NCI-H1092 treated with DMSO at 0.1 percent for 48 hours (cell line): ENCODE results near the gene RAB5B.

Experiments used
- DNase-seq: peaks from one replicate; lab custom pipeline; 2025; lab: John Stamatoyannopoulos, UW

Gene RAB5B

DNA sequence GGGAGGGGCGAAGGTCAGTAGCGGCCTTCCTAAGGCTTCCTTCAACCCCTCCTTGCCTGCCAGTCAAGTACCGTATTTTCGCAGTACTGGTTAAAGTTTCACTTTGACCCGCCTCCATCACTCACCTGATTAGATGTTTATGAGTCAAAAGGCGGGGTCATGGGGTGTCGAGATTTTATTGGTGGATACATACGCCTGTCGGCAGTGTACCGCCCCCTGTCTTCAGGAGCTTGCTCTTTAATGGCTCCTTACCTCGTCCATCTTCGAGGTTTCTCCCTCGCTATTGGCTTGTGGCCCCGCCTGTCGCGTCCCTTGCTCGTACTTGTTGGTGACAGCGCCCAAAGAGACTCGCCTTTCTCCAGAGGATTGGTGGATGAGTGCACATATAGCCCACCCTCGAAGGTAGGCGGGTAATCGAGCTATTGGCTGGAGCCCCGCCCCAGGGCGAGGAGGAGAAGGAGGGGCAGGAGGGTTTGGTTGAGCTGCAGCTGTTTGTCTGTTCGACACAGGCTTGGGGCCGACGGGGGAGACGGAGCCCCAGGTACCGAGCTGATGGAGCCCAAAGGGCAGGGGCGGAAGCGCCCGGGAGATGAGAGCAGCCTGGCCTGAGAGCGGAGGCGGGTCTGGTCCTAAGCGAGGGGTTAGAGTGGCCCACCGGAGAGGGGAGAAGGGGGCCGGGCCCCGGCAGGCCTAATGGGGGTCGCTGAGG, at the start of gene RAB5B:
Gene RAB5B (plus strand): TSS at position 480 of the 709 bp plus-strand sequence. CDS start 12,883 bp downstream, outside the sequence.
- peak; percentile 100 for DNase-seq

- no peak for DNase-seq
These were observed 48.5 kb upstream of the RAB5B start for GRCh38 chr12:55925371-55925770.

DNA sequence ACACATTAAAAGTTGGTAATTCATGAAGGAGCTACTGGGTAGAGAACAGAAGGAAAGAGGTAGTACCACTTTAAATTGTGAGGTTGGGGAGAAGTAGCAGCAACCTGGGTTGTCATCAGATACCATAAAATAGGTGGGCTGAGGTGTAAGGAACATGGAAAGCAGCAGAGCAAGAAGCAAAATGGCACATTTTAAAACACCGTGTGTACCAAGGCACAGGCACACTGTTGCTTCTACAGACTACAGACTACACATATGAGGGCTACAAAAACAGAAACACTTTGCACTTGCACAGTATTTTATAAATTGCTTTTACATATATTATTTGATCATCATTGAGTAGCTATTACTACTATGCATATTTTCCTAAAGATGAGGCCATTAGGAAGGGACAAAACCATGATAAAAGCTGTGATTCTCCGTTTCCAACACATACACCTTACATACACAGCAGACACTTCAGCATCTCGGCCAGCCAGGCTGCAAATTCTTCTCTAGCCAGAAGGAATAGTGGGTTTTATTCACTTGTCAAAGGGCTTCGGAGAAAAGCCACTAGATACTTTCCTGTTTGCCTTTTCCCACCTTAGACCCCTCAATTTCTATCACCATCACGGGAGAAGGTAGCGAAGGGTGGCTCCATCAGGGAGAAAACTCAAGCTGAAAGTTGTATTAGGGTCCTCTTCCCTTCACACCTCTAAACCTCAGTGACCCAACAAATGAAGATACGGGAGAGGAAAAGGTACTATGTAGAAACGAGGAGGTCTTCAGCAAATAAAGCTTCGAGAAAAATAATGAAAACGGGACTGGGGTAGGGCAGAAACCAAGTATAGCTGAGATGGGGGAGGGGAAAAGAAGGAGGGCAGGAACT, 47.8 kb upstream of the RAB5B start:
- DNase-seq: no peak

- DNase-seq: peak; percentile 87
These were observed 46.9 kb upstream of the RAB5B start for GRCh38 chr12:55926738-55927587.

GRCh38 chr12:55927588-55928502, 46.0 kb upstream of the RAB5B start, which contains the start of gene PYM1:
Gene PYM1 (minus strand): TSS chr12:55927894. CDS start chr12:55927761, 133 bp downstream.
- DNase-seq: peak; percentile 39

DNA sequence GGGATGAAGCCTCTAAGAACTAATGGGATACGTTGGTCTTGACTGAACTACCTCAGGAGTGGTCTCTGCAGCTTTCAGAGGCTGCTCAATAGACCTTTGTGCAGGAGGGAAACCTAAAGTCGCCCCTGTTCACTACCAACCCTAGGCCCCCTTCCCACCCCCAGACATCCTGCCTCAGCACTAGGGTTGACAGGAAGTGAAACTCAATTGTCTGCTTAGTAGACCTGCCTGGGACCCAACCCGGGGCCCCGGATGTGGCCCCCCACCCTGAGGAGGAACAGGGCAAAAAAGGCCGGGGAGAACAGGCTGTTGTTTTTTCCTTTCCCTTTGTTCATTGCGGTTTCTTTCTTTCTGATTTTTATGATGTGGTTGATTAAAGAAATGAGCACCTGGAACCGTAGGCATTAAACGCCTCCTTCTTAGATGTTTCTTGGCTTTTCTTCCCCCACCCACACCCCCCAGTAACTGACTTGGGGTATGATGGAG, 44.5 kb upstream of the RAB5B start:
- DNase-seq: no peak

- DNase-seq: peak; percentile 27
These were observed 43.0 kb upstream of the RAB5B start, which contains the start of gene DGKA for GRCh38 chr12:55930771-55931316. Gene DGKA (plus strand): TSS chr12:55931162. CDS start chr12:55936504, 5,342 bp downstream.

- DNase-seq: no peak
These were observed 42.5 kb upstream of the RAB5B start for GRCh38 chr12:55931317-55931779.

GRCh38 chr12:55931780-55932550, 41.9 kb upstream of the RAB5B start:
- DNase-seq: no peak

- DNase-seq: no peak
These were observed 41.3 kb upstream of the RAB5B start for GRCh38 chr12:55932551-55932910.

- DNase-seq: no peak
These were observed 40.6 kb upstream of the RAB5B start for GRCh38 chr12:55933169-55933798.

GRCh38 chr12:55933799-55934742, 39.8 kb upstream of the RAB5B start:
- DNase-seq: no peak

DNA sequence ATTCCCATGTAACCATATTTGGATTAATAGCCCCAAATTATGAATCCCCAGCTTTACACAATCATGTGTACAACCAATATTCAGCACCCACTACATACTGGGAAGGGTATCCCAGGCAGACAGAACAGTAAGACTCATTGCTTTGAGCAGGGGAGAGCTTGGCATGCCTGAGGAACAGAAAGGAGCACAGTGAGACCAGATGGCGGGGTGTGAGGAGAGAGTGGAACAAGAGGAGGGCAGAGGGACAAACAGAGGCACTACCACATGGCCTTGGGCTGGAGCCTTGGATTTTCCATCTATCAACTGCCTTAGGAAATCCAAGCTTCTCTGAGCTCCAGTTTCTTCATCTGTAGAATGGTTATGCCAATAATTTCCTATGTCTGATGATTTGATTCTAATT, 39.1 kb upstream of the RAB5B start:
- no peak for DNase-seq

GRCh38 chr12:55935738-55936151, 38.1 kb upstream of the RAB5B start:
- DNase-seq: no peak

DNA sequence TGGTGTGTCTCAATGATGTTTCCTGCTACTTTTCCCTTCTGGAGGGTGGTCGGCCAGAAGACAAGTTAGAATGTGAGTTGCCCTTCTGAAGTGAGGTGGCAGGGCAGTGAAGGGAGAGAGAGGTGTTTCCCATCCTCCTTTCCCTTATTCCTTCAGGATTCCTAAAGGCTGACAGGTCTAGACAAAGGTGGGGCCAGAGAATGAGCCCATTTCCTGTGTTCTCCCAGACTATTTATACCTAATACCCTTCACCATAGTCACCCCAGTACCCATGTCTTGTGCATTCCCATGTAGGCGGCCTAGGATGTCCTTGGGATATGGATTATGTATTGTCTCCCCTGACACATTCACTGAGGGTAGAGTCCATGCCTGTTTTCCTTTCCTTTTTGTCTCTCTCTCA, 35.9 kb upstream of the RAB5B start:
- no peak for DNase-seq

DNA sequence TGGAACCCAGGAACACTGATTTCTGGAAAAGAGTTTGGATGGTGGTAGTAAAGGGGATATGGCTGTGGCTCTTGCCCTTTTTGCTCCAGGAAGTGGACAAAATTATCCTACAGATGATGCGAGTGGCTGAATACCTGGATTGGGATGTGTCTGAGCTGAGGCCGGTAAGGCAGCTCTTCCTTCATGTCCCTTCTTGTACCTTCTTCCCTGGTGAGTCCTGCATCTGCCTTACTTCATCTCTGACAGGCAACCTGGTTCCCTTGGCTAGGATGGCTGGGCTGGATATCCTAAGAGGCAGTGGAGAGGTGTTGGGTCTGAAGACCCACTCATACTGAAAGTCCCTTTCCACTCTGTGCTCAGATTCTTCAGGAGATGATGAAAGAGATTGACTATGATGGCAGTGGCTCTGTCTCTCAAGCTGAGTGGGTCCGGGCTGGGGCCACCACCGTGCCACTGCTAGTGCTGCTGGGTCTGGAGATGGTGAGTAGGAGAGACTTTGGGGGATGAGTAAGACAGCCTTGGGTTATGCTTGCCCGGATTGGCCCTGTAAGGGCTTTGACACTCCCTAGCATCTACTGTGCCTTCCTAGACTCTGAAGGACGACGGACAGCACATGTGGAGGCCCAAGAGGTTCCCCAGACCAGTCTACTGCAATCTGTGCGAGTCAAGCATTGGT, 34.9 kb upstream of the RAB5B start:
- no peak for DNase-seq

GRCh38 chr12:55940065-55940732, 33.7 kb upstream of the RAB5B start:
- peak; percentile 57 for DNase-seq
